ENCODE results near the gene EPHB4. TPM values are rescaled to one million over a fixed set of nuclear protein-coding genes. Genes with fewer than 3 reads are reported as not detected.
"Not testable (repeated sequence)": the region's sequence is repeated elsewhere in the genome, so short reads cannot be mapped to it uniquely, and the experiment has no call there.

The EPHB4 gene
- total and polyA plus RNA-seq, 7 donors = 5.1 to 13.9 (median 10.3) TPM

GRCh38 chr7:100812729-100813128 is 14.6 kb downstream of the EPHB4 start:
- no peak for DNase-seq
- TF ChIP-seq CTCF (IDR thresholded peaks at IDR 0.05) = no peak
- Histone ChIP-seq H3K27ac (no peak overlapping the region), H3K27me3 (ENCODE audit: insufficient read depth in 3 of 3, low read length in 2 of 3) (peaks cover 0 to 1% (median 0%) of the 10 kb centered on the region in 3 donors), H3K4me3 (no peak overlapping the region), H3K36me3 (ENCODE audit: insufficient read depth in 1 of 2, low read depth in 1 of 2) (peaks cover 0 to 15% of the 10 kb centered on the region in 2 donors), H3K9me3 (no peaks in the 10 kb centered on the region), H3K4me1 (no peaks in the 10 kb centered on the region)
- ATAC-seq = no peak
- WGBS, 3 donors = 92 to 95% (median 95%) methylated on average over 20 to 22 of the region's 22 CpGs
- intact Hi-C loops (cut with DNase I) = no loop called here

- no peak for ATAC-seq
- Histone ChIP-seq H3K36me3 (ENCODE audit: insufficient read depth in 1 of 2, low read depth in 1 of 2) (peaks cover 0 to 17% of the 10 kb centered on the region in 2 donors), H3K9me3 (no peaks in the 10 kb centered on the region), H3K4me3 (no peak overlapping the region), H3K4me1 (no peaks in the 10 kb centered on the region), H3K27ac (no peak overlapping the region), H3K27me3 (ENCODE audit: insufficient read depth in 3 of 3, low read length in 2 of 3) (peaks cover 0 to 5% (median 4%) of the 10 kb centered on the region in 3 donors)
- no peak for TF ChIP-seq CTCF (IDR thresholded peaks at IDR 0.05)
- WGBS, 3 donors = 80 to 91% (median 83%) methylated on average over 6 of the region's 6 CpGs
- no peak for DNase-seq
- intact Hi-C loops (cut with DNase I) = no loop called here
Observed at GRCh38 chr7:100811480-100811879, 15.8 kb downstream of the EPHB4 start.

GRCh38 chr7:100808354-100808875 is 18.9 kb downstream of the EPHB4 start:
- WGBS, 3 donors = 81 to 86% (median 86%) methylated on average over 5 of the region's 5 CpGs
- no peak for ATAC-seq

GRCh38 chr7:100806883-100807282 is 20.4 kb downstream of the EPHB4 start:
- H3K9me3 ChIP-seq; intact Hi-C loops (cut with DNase I); H3K27ac ChIP-seq; H3K4me1 ChIP-seq; ATAC-seq; H3K36me3 ChIP-seq (ENCODE audit: insufficient read depth in 1 of 2, low read depth in 1 of 2); H3K27me3 ChIP-seq (ENCODE audit: insufficient read depth in 3 of 3, low read length in 2 of 3); DNase-seq; H3K4me3 ChIP-seq: not testable (repeated sequence)
- WGBS, 3 donors = 95 to 97% (median 96%) methylated on average over 6 of the region's 6 CpGs

More at GRCh38 chr7:100808354-100808875, 18.9 kb downstream of the EPHB4 start:
- Histone ChIP-seq H3K4me1 (peaks cover 6% of the 10 kb centered on the region), H3K9me3 (no peaks in the 10 kb centered on the region), H3K27me3 (ENCODE audit: insufficient read depth in 3 of 3, low read length in 2 of 3) (peaks cover 0 to 5% (median 4%) of the 10 kb centered on the region in 3 donors), H3K4me3 (no peak overlapping the region), H3K27ac (no peak overlapping the region), H3K36me3 (ENCODE audit: insufficient read depth in 1 of 2, low read depth in 1 of 2) (peaks cover 0 to 9% of the 10 kb centered on the region in 2 donors)
- DNase-seq = no peak
- intact Hi-C loops (cut with DNase I) = no loop called here
- TF ChIP-seq CTCF (IDR thresholded peaks at IDR 0.05) = no peak

GRCh38 chr7:100806276-100806675 is 21.0 kb downstream of the EPHB4 start:
- no peak overlapping the region for H3K4me3 ChIP-seq
- ATAC-seq = no peak
- no peak for TF ChIP-seq CTCF (IDR thresholded peaks at IDR 0.05)
- H3K4me1 ChIP-seq = peaks cover 6% of the 10 kb centered on the region
- DNase-seq = no peak
- peaks cover 0 to 6% (median 4%) of the 10 kb centered on the region in 3 donors for H3K27me3 ChIP-seq (ENCODE audit: insufficient read depth in 3 of 3, low read length in 2 of 3)
- no peak overlapping the region for H3K27ac ChIP-seq
- H3K9me3 ChIP-seq = no peaks in the 10 kb centered on the region
- intact Hi-C loops (cut with DNase I) = no loop called here
- 77 to 88% (median 85%) methylated on average over 8 to 9 of the region's 9 CpGs for WGBS, 3 donors
- peaks cover 0 to 9% of the 10 kb centered on the region in 2 donors for H3K36me3 ChIP-seq (ENCODE audit: insufficient read depth in 1 of 2, low read depth in 1 of 2)

Measured in psoas muscle (tissue), 8 donors.